ENCODE results near the gene NAB2. TPM values are rescaled to one million over a fixed set of nuclear protein-coding genes. Genes with fewer than 3 reads are reported as not detected.

The NAB2 gene
- polyA plus RNA-seq, 1 of the 3 experiments (the other 2 are of a cell fraction), result 23.7 TPM

DNA sequence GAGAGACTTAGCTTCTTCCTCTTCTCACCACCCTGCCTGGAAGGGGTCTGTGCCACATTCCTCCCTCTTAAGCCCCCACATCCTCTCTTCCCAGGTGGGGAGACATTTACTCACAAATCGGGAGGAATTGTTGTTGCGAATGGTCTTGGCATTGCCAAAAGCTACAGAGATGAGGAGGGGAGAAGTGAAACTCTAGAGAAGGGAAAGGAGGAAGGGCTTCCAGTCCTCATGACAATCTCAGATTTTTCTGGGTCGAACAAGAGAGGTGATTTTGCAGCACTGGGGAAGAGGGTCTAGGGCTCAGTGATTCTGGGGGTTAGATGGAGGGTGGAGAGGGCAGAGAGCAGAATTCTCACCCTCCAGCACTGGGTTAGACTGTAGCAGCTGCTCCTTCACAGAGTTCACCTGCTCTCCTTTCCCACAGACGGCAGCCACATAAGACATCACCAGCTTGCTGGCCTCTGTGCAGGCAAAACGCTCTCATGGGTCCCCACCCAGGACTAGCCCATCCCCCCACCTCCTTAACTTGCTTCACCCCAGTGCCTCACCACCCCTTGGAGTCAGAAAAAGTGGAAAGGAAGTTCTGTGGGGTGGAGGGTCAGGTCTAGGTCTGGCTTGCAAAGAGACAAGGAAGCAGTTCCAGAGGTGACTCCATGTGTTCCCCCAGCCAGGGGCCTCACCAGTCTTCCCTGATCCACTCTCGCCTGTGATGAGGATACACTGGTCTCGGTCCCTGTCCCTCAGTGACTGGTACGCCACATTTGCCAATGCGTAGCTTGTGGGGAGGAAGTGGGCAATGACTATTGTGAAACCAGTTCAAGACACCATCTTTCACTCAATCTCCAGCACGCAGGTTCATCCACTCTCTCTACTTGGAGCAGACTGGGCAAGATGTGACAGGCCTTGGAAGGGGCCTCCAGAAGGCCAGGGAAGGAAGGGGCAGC is 41.7 kb upstream of the NAB2 start:
- Histone ChIP-seq H3K79me2 (ENCODE audit: insufficient read depth) (no peaks in the 10 kb centered on the region), H3K4me2 (no peak overlapping the region), H3K4me1 (ENCODE audit: control insufficient read depth in 1 of 2, insufficient read depth in 2 of 2, low read depth in 1 of 2, low read length in 1 of 2) (no peaks in the 10 kb centered on the region), H3K4me3 (ENCODE audit: low read depth in 2 of 2, low read length in 1 of 2) (no peak overlapping the region), H3K36me3 (replicated peaks in 1 of 2; ENCODE audit: control insufficient read depth in 1 of 2, insufficient read depth in 2 of 2, low read length in 1 of 2) (no peaks in the 10 kb centered on the region), H3K9me3 (no peaks in the 10 kb centered on the region), H3F3A (replicated peaks; ENCODE audit: insufficient read depth) (no peaks in the 10 kb centered on the region), H3K9me2 (no peaks in the 10 kb centered on the region), H3K9ac (no peak overlapping the region), H3K27ac (ENCODE audit: low read depth in 2 of 2, low read length in 1 of 2) (no peak overlapping the region), H4K20me1 (ENCODE audit: insufficient read depth) (no peaks in the 10 kb centered on the region), H3K27me3 (ENCODE audit: insufficient read depth) (no peaks in the 10 kb centered on the region; the same call in 1 of the 2 replicates), H2AFZ (ENCODE audit: low read depth) (no peak overlapping the region)
- POLR2A ChIA-PET, result no interaction called here
- TF ChIP-seq GABPA (IDR thresholded peaks at IDR 0.05; ENCODE audit: low read depth) (no peak), CHD2 (IDR thresholded peaks at IDR 0.05; ENCODE audit: low read length, partially characterized antibody) (no peak), TCF12 (IDR thresholded peaks at IDR 0.05) (no peak), YY1 (IDR thresholded peaks at IDR 0.05; ENCODE audit: low read depth) (no peak), POLR2AphosphoS5 (IDR thresholded peaks at IDR 0.05; ENCODE audit: low read depth, low read length) (no peak), FOSL2 (IDR thresholded peaks at IDR 0.05; ENCODE audit: borderline replicate concordance, low read depth) (no peak), RAD21 (IDR thresholded peaks at IDR 0.05; ENCODE audit: low read length) (no peak), FOXJ3 (CRISPR knock-in tag; IDR thresholded peaks at IDR 0.05) (no peak), RFX5 (IDR thresholded peaks at IDR 0.05; ENCODE audit: low read length) (no peak), MEF2A (IDR thresholded peaks at IDR 0.05; ENCODE audit: borderline replicate concordance, low read depth) (no peak), RXRA (IDR thresholded peaks at IDR 0.05; ENCODE audit: borderline replicate concordance, low read depth) (no peak)
- TF ChIP-seq, protein P1, sequence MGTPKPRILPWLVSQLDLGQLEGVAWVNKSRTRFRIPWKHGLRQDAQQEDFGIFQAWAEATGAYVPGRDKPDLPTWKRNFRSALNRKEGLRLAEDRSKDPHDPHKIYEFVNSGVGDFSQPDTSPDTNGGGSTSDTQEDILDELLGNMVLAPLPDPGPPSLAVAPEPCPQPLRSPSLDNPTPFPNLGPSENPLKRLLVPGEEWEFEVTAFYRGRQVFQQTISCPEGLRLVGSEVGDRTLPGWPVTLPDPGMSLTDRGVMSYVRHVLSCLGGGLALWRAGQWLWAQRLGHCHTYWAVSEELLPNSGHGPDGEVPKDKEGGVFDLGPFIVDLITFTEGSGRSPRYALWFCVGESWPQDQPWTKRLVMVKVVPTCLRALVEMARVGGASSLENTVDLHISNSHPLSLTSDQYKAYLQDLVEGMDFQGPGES (IDR thresholded peaks at IDR 0.05; ENCODE audit: low read depth, low read length), result no peak
- TF ChIP-seq, protein P2, sequence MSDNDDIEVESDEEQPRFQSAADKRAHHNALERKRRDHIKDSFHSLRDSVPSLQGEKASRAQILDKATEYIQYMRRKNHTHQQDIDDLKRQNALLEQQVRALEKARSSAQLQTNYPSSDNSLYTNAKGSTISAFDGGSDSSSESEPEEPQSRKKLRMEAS (IDR thresholded peaks at IDR 0.05; ENCODE audit: low read depth), result no peak
- TF ChIP-seq, protein P3, sequence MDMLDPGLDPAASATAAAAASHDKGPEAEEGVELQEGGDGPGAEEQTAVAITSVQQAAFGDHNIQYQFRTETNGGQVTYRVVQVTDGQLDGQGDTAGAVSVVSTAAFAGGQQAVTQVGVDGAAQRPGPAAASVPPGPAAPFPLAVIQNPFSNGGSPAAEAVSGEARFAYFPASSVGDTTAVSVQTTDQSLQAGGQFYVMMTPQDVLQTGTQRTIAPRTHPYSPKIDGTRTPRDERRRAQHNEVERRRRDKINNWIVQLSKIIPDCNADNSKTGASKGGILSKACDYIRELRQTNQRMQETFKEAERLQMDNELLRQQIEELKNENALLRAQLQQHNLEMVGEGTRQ (IDR thresholded peaks at IDR 0.05; ENCODE audit: borderline replicate concordance, low read depth, low read length), result no peak
- TF ChIP-seq, protein P4, sequence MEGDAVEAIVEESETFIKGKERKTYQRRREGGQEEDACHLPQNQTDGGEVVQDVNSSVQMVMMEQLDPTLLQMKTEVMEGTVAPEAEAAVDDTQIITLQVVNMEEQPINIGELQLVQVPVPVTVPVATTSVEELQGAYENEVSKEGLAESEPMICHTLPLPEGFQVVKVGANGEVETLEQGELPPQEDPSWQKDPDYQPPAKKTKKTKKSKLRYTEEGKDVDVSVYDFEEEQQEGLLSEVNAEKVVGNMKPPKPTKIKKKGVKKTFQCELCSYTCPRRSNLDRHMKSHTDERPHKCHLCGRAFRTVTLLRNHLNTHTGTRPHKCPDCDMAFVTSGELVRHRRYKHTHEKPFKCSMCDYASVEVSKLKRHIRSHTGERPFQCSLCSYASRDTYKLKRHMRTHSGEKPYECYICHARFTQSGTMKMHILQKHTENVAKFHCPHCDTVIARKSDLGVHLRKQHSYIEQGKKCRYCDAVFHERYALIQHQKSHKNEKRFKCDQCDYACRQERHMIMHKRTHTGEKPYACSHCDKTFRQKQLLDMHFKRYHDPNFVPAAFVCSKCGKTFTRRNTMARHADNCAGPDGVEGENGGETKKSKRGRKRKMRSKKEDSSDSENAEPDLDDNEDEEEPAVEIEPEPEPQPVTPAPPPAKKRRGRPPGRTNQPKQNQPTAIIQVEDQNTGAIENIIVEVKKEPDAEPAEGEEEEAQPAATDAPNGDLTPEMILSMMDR (IDR thresholded peaks at IDR 0.05), result no peak
- TF ChIP-seq, protein P5, sequence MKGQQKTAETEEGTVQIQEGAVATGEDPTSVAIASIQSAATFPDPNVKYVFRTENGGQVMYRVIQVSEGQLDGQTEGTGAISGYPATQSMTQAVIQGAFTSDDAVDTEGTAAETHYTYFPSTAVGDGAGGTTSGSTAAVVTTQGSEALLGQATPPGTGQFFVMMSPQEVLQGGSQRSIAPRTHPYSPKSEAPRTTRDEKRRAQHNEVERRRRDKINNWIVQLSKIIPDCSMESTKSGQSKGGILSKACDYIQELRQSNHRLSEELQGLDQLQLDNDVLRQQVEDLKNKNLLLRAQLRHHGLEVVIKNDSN (IDR thresholded peaks at IDR 0.05; ENCODE audit: borderline replicate concordance, low read depth), result no peak
- 43% methylated on average over 10 of the region's 10 CpGs for WGBS (ENCODE audit: low lambda C conversion rate)
- CTCF ChIA-PET, result interaction anchor here (0.7 to 8.6 kb wide), 10 partner anchors 14 to 136 kb away, joined by 3 to 81 read pairs (median 4); partner anchors contain the start of gene ZBTB39
- DNase-seq, result no peak
